DOHH2 (cell line): ENCODE measurements around the gene INSC.

Experiments
- H3F3A ChIP-seq: fragments of 200-600 bp; sonication (generic), shearing (Covaris generic); 2 replicates; pipeline ENCODE4 v1.6.0; 2016; ENCODE audit warnings: antibody characterized with exemption, mild to moderate bottlenecking; ENCODE audit not compliant: control insufficient read depth, insufficient read depth
- H3K27ac ChIP-seq: fragments of 200-600 bp; sonication (generic); 2 replicates; pipeline ENCODE4 v1.5.1; 2014; ENCODE audit warnings: low read depth, mild to moderate bottlenecking, low read length, moderate library complexity
- H3K27me3 ChIP-seq: fragments of 200-600 bp; sonication (generic); 2 replicates; pipeline ENCODE4 v1.6.1; 2014; ENCODE audit warnings: mild to moderate bottlenecking, low read length, mixed read lengths; ENCODE audit not compliant: control insufficient read depth
- H3K36me3 ChIP-seq: fragments of 200-600 bp; sonication (generic); 2 replicates; pipeline ENCODE4 v1.6.1; 2014; ENCODE audit warnings: mild to moderate bottlenecking, low read length, moderate library complexity, mixed read lengths; ENCODE audit not compliant: control insufficient read depth
- H3K4me1 ChIP-seq: fragments of 200-600 bp; sonication (generic); 2 replicates; pipeline ENCODE4 v1.6.1; 2014; ENCODE audit warnings: mild to moderate bottlenecking, low read length, mixed read lengths; ENCODE audit not compliant: control insufficient read depth
- H3K4me2 ChIP-seq: fragments of 200-600 bp; sonication (generic); 2 replicates; pipeline ENCODE4 v1.6.0; 2014; ENCODE audit warnings: mild to moderate bottlenecking, low read length, moderate library complexity
- H3K4me3 ChIP-seq: fragments of 200-600 bp; sonication (generic); 2 replicates; pipeline ENCODE4 v1.5.1; 2014; ENCODE audit warnings: mild to moderate bottlenecking, low read length, mixed read lengths
- H3K79me2 ChIP-seq: fragments of 200-600 bp; sonication (generic); 2 replicates; pipeline ENCODE4 v1.6.1; 2014; ENCODE audit warnings: mild to moderate bottlenecking, low read length, mixed read lengths; ENCODE audit not compliant: control insufficient read depth
- H3K9me2 ChIP-seq: fragments of 200-600 bp; sonication (generic); replicated peaks from 2 replicates; pipeline ENCODE4 v1.6.1; 2014; ENCODE audit warnings: mild to moderate bottlenecking, low read length, mixed read lengths; ENCODE audit not compliant: control insufficient read depth
- H3K9me3 ChIP-seq: fragments of 200-600 bp; sonication (generic); 2 replicates; pipeline ENCODE4 v1.6.1; 2014; ENCODE audit warnings: antibody characterized with exemption, low read length, mixed read lengths; ENCODE audit not compliant: control insufficient read depth, insufficient read depth
- H4K20me1 ChIP-seq: fragments of 200-600 bp; sonication (generic); 2 replicates; pipeline ENCODE4 v1.6.0; 2014; ENCODE audit warnings: low read depth, mild to moderate bottlenecking, antibody characterized with exemption, low read length, moderate library complexity; ENCODE audit not compliant: control insufficient read depth, insufficient read depth
- CTCF ChIP-seq: fragments of 200-600 bp; sonication (generic); IDR thresholded peaks from one replicate; pipeline ENCODE4 v1.5.1; 2014; ENCODE audit warnings: antibody characterized with exemption, mild to moderate bottlenecking, low read depth, low read length; ENCODE audit not compliant: poor library complexity, severe bottlenecking
- EZH2phosphoT487 ChIP-seq: fragments of 200-600 bp; sonication (generic); IDR thresholded peaks from 2 replicates; pipeline ENCODE4 v1.6.1; 2017; ENCODE audit warnings: borderline replicate concordance, mild to moderate bottlenecking, antibody characterized with exemption, low read length, moderate library complexity, mixed read lengths

INSC gene

GRCh38 chr11:15278128-15278527, 163.4 kb downstream of the INSC start:
- Histone ChIP-seq H3K36me3 (no peaks in the 10 kb centered on the region), H3K4me3 (no peak overlapping the region), H3K4me2 (no peak overlapping the region), H3K9me3 (no peaks in the 10 kb centered on the region), H4K20me1 (no peaks in the 10 kb centered on the region), H3K4me1 (no peaks in the 10 kb centered on the region), H3K27ac (no peak overlapping the region), H3K79me2 (no peaks in the 10 kb centered on the region), H3K27me3 (no peaks in the 10 kb centered on the region), H3K9me2 (no peaks in the 10 kb centered on the region), H3F3A (no peaks in the 10 kb centered on the region)
- no peak for TF ChIP-seq EZH2phosphoT487
- no peak for TF ChIP-seq CTCF

- no peaks in the 10 kb centered on the region for H3K9me2 ChIP-seq
- H3K27me3 ChIP-seq: no peaks in the 10 kb centered on the region
- H3K79me2 ChIP-seq: no peaks in the 10 kb centered on the region
- no peak overlapping the region for H3K4me2 ChIP-seq
- no peaks in the 10 kb centered on the region for H4K20me1 ChIP-seq
- TF ChIP-seq EZH2phosphoT487: no peak
- no peak for TF ChIP-seq CTCF
- no peaks in the 10 kb centered on the region for H3K9me3 ChIP-seq
- H3K4me1 ChIP-seq: no peaks in the 10 kb centered on the region
- no peaks in the 10 kb centered on the region for H3F3A ChIP-seq
- H3K36me3 ChIP-seq: no peaks in the 10 kb centered on the region
- H3K4me3 ChIP-seq: no peak overlapping the region
- H3K27ac ChIP-seq: no peak overlapping the region
Measured at GRCh38 chr11:15280393-15280792, 165.7 kb downstream of the INSC start.

GRCh38 chr11:15282754-15283153, 168.0 kb downstream of the INSC start:
- no peak overlapping the region for H3K27ac ChIP-seq
- H3F3A ChIP-seq: no peaks in the 10 kb centered on the region
- no peaks in the 10 kb centered on the region for H3K36me3 ChIP-seq
- H3K4me2 ChIP-seq: no peak overlapping the region
- no peaks in the 10 kb centered on the region for H3K9me3 ChIP-seq
- no peak for TF ChIP-seq CTCF
- no peak for TF ChIP-seq EZH2phosphoT487
- no peak overlapping the region for H3K4me3 ChIP-seq
- no peaks in the 10 kb centered on the region for H4K20me1 ChIP-seq
- no peaks in the 10 kb centered on the region for H3K27me3 ChIP-seq
- no peaks in the 10 kb centered on the region for H3K4me1 ChIP-seq
- H3K9me2 ChIP-seq: no peaks in the 10 kb centered on the region
- no peaks in the 10 kb centered on the region for H3K79me2 ChIP-seq

- H3K27ac ChIP-seq: no peak overlapping the region
- H3F3A ChIP-seq: no peaks in the 10 kb centered on the region
- H3K27me3 ChIP-seq: no peaks in the 10 kb centered on the region
- H3K4me1 ChIP-seq: no peaks in the 10 kb centered on the region
- no peaks in the 10 kb centered on the region for H3K9me2 ChIP-seq
- H3K4me3 ChIP-seq: no peak overlapping the region
- H3K36me3 ChIP-seq: no peaks in the 10 kb centered on the region
- TF ChIP-seq EZH2phosphoT487 (no peak), CTCF (no peak)
- H4K20me1 ChIP-seq: no peaks in the 10 kb centered on the region
- no peak overlapping the region for H3K4me2 ChIP-seq
- H3K79me2 ChIP-seq: no peaks in the 10 kb centered on the region
- no peaks in the 10 kb centered on the region for H3K9me3 ChIP-seq
Measured at GRCh38 chr11:15286465-15286864, 171.7 kb downstream of the INSC start.
